ENCODE data around the gene PARVA. TPM values are rescaled to one million over a fixed set of nuclear protein-coding genes. Genes with fewer than 3 reads are reported as not detected.

Gene PARVA
- total and polyA plus RNA-seq, 2 experiments from 2014 or later, result 37.4 to 46.2 TPM

DNA sequence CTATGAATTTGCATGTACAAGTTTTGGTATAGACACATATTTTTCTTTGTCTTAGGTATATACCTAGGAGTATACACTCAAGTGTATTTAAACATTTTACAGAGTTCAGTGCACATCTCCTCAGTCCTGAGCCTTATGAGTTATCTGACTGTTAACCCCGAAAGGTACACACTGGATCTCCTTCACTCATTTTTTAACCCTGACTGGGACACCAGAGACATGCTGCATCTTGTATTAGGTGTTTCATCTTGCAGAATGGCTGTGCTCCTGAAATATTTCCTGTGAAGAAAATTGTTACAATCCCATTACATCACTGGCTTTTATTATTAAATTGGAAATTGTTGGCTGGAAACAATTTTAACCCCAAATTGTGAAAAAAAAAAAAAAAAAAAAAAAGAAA lies 15.3 kb downstream of the PARVA start:
- Histone ChIP-seq H3K36me3 (replicated peaks; ENCODE audit: insufficient read depth, low read depth) (no peaks in the 10 kb centered on the region), H3K9me2 (replicated peaks; ENCODE audit: insufficient read depth) (no peaks in the 10 kb centered on the region), H3K4me2 (no peak overlapping the region), H3K27me3 (no peaks in the 10 kb centered on the region), H3K27ac (no peak overlapping the region), H3K4me3 (no peak overlapping the region), H3K4me1 (ENCODE audit: insufficient read depth) (peaks cover 33% of the 10 kb centered on the region), H3K79me2 (peaks cover 98% of the 10 kb centered on the region), H2AFZ (no peak overlapping the region), H3K9me3 (ENCODE audit: low read depth) (no peaks in the 10 kb centered on the region), H4K20me1 (ENCODE audit: insufficient read depth, poor library complexity, severe bottlenecking) (peaks cover 10% of the 10 kb centered on the region)
- 100% methylated on average over 1 of the region's 1 CpG for WGBS (ENCODE audit: low lambda C conversion rate, missing lambda C conversion rate)
- TF ChIP-seq EZH2 (IDR thresholded peaks at IDR 0.05; ENCODE audit: borderline replicate concordance) (no peak), EZH2phosphoT487 (IDR thresholded peaks at IDR 0.05; ENCODE audit: low read depth, severe bottlenecking, unreplicated experiment) (no peak)
- TF ChIP-seq, protein P1, sequence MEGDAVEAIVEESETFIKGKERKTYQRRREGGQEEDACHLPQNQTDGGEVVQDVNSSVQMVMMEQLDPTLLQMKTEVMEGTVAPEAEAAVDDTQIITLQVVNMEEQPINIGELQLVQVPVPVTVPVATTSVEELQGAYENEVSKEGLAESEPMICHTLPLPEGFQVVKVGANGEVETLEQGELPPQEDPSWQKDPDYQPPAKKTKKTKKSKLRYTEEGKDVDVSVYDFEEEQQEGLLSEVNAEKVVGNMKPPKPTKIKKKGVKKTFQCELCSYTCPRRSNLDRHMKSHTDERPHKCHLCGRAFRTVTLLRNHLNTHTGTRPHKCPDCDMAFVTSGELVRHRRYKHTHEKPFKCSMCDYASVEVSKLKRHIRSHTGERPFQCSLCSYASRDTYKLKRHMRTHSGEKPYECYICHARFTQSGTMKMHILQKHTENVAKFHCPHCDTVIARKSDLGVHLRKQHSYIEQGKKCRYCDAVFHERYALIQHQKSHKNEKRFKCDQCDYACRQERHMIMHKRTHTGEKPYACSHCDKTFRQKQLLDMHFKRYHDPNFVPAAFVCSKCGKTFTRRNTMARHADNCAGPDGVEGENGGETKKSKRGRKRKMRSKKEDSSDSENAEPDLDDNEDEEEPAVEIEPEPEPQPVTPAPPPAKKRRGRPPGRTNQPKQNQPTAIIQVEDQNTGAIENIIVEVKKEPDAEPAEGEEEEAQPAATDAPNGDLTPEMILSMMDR (IDR thresholded peaks at IDR 0.05; ENCODE audit: poor library complexity), result no peak
- no peak for DNase-seq (ENCODE audit: low spot score)

DNA sequence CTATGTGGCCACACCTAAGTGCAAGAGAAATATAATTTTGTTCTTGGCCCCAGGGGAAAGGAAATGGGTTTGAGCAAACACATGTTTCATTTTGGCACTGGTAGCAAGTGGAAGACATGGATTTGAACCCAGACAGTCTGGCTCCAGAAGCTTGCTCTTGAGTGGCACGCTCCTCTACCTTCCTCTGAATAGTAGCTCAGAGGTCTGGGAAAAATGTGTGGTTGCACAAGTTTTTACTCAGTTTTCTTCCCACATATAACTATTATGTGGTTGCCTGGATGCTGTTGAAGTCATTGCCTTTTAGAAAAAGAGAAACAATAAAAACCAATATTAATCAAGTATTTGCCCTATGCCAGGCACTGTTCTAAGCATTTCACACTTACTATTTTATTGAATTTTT lies 16.3 kb downstream of the PARVA start:
- WGBS (ENCODE audit: low lambda C conversion rate, missing lambda C conversion rate), result 100% methylated on average over 1 of the region's 1 CpG
- H3K4me1 ChIP-seq (ENCODE audit: insufficient read depth), result peaks cover 29% of the 10 kb centered on the region

DNA sequence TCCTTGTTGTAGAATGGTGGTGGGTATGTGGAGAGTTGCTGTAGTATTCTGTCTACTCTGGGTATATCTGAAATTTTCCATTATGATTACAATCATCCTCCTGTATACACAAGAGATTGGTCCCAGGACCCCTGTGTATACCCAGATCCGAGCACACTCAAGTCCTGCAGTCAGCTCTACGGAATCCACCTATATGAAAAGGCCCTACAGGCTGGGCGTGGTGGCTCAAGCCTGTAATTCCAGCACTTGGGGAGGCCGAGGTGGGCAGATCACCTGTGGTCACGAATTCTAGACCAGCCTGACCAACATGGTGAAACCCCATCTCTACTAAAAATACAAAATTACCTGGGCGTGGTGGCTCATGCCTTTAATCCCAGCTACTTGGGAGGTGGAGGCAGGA lies 17.2 kb downstream of the PARVA start:
- Histone ChIP-seq H2AFZ (no peak overlapping the region), H3K27me3 (no peaks in the 10 kb centered on the region), H3K36me3 (replicated peaks; ENCODE audit: insufficient read depth, low read depth) (no peaks in the 10 kb centered on the region), H3K4me1 (ENCODE audit: insufficient read depth) (peaks cover 23% of the 10 kb centered on the region), H3K79me2 (peaks cover 91% of the 10 kb centered on the region), H3K4me3 (no peak overlapping the region), H3K9me3 (ENCODE audit: low read depth) (no peaks in the 10 kb centered on the region), H4K20me1 (ENCODE audit: insufficient read depth, poor library complexity, severe bottlenecking) (peaks cover 6% of the 10 kb centered on the region), H3K9me2 (replicated peaks; ENCODE audit: insufficient read depth) (no peaks in the 10 kb centered on the region), H3K4me2 (no peak overlapping the region), H3K27ac (no peak overlapping the region)
- TF ChIP-seq EZH2phosphoT487 (IDR thresholded peaks at IDR 0.05; ENCODE audit: low read depth, severe bottlenecking, unreplicated experiment) (no peak), EZH2 (IDR thresholded peaks at IDR 0.05; ENCODE audit: borderline replicate concordance) (no peak)
- TF ChIP-seq, protein P1 (IDR thresholded peaks at IDR 0.05; ENCODE audit: poor library complexity), result no peak
- over 99% methylated on average over 6 of the region's 6 CpGs for WGBS (ENCODE audit: low lambda C conversion rate, missing lambda C conversion rate)
- DNase-seq (ENCODE audit: low spot score), result no peak

More for the DNA sequence above, 16.3 kb downstream of the PARVA start:
- Histone ChIP-seq H3K27me3 (no peaks in the 10 kb centered on the region), H3K9me3 (ENCODE audit: low read depth) (no peaks in the 10 kb centered on the region), H2AFZ (no peak overlapping the region), H3K27ac (no peak overlapping the region), H4K20me1 (ENCODE audit: insufficient read depth, poor library complexity, severe bottlenecking) (peaks cover 10% of the 10 kb centered on the region), H3K36me3 (replicated peaks; ENCODE audit: insufficient read depth, low read depth) (no peaks in the 10 kb centered on the region), H3K4me2 (no peak overlapping the region), H3K79me2 (peaks cover 95% of the 10 kb centered on the region), H3K9me2 (replicated peaks; ENCODE audit: insufficient read depth) (no peaks in the 10 kb centered on the region), H3K4me3 (no peak overlapping the region)
- no peak for DNase-seq (ENCODE audit: low spot score)
- TF ChIP-seq EZH2 (IDR thresholded peaks at IDR 0.05; ENCODE audit: borderline replicate concordance) (no peak), EZH2phosphoT487 (IDR thresholded peaks at IDR 0.05; ENCODE audit: low read depth, severe bottlenecking, unreplicated experiment) (no peak)
- TF ChIP-seq, protein P1 (IDR thresholded peaks at IDR 0.05; ENCODE audit: poor library complexity), result no peak

DNA sequence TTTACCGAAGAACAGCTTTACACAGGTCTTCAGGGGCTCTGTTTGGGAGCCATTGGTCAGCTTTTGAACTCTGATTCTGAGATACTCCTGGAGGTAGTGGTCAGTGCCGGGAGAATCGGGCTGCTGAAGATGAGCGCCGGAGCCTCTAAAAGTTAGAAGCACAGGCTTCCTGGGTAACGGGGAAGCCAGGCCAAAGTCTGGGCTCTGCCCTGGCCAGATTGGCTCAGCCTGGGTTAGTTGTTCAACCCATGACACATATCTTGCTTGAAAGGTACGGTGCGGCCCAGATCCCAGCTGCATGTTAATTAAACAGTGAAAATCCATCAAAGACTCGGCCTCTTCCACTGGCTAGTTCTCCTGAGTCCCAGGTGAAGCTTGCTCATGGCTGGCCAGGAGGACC lies 18.0 kb downstream of the PARVA start:
- TF ChIP-seq, protein P1 (IDR thresholded peaks at IDR 0.05; ENCODE audit: poor library complexity), result no peak
- TF ChIP-seq EZH2 (IDR thresholded peaks at IDR 0.05; ENCODE audit: borderline replicate concordance) (no peak), EZH2phosphoT487 (IDR thresholded peaks at IDR 0.05; ENCODE audit: low read depth, severe bottlenecking, unreplicated experiment) (no peak)
- H3K79me2 ChIP-seq, result peaks cover 91% of the 10 kb centered on the region
- WGBS (ENCODE audit: low lambda C conversion rate, missing lambda C conversion rate), result 99% methylated on average over 9 of the region's 9 CpGs

More for the DNA sequence above, 18.0 kb downstream of the PARVA start:
- H3K36me3 ChIP-seq (replicated peaks; ENCODE audit: insufficient read depth, low read depth), result no peaks in the 10 kb centered on the region
- H2AFZ ChIP-seq, result no peak overlapping the region
- H3K9me2 ChIP-seq (replicated peaks; ENCODE audit: insufficient read depth), result no peaks in the 10 kb centered on the region
- H3K27me3 ChIP-seq, result no peaks in the 10 kb centered on the region
- H3K4me3 ChIP-seq, result no peak overlapping the region
- H3K4me1 ChIP-seq (ENCODE audit: insufficient read depth), result peaks cover 15% of the 10 kb centered on the region
- no peak overlapping the region for H3K27ac ChIP-seq
- peaks cover 5% of the 10 kb centered on the region for H4K20me1 ChIP-seq (ENCODE audit: insufficient read depth, poor library complexity, severe bottlenecking)
- DNase-seq (ENCODE audit: low spot score), result no peak
- H3K9me3 ChIP-seq (ENCODE audit: low read depth), result no peaks in the 10 kb centered on the region
- no peak overlapping the region for H3K4me2 ChIP-seq
